Central memory CD8-positive, alpha-beta T cell (primary cell): ENCODE results near the gene LGALS13.

Experiments
- ATAC-seq: fragments of 150-1000 bp; cut with Tn5 transposase; replicated peaks from 2 replicates; pipeline ENCODE4 v1.10.0; 2022; ENCODE audit warnings: mild to moderate bottlenecking, moderate FRiP score, moderate number of reproducible peaks; ENCODE audit not compliant: poor library complexity, severe bottlenecking; ENCODE audit errors: extremely low read depth
- DNase-seq, 2 donors: peaks; one replicate each; pipeline ENCODE4 v3.0.0; 2021; ENCODE audit warnings: low spot score in 2 of 2
- H3K27ac Mint-ChIP-seq: one replicate; pipeline ENCODE4 v1.8.0; 2022; ENCODE audit warnings: low read depth, mild to moderate bottlenecking, moderate library complexity, mixed read lengths
- H3K27me3 Mint-ChIP-seq: one replicate; pipeline ENCODE4 v1.8.0; 2022; ENCODE audit warnings: mixed read lengths
- H3K36me3 Mint-ChIP-seq: one replicate; pipeline ENCODE4 v1.8.0; 2022; ENCODE audit warnings: mild to moderate bottlenecking, moderate library complexity, mixed read lengths; ENCODE audit not compliant: insufficient read depth
- H3K4me1 Mint-ChIP-seq: one replicate; pipeline ENCODE4 v1.8.0; 2022; ENCODE audit warnings: mixed read lengths
- H3K4me3 Mint-ChIP-seq: one replicate; pipeline ENCODE4 v1.8.0; 2022; ENCODE audit warnings: mild to moderate bottlenecking, moderate library complexity, mixed read lengths
- H3K9me3 Mint-ChIP-seq: one replicate; pipeline ENCODE4 v1.8.0; 2022; ENCODE audit warnings: mixed read lengths

LGALS13 gene

GRCh38 chr19:39602224-39602623, at the start of gene LGALS13:
Gene LGALS13, plus strand, starts transcription at chr19:39602524. Its CDS starts 45 bp downstream, at chr19:39602569.
- Mint-ChIP-seq H3K36me3 (peaks cover 2% of the 10 kb centered on the region), H3K4me1 (no peaks in the 10 kb centered on the region), H3K4me3 (no peak within 1 kb of the TSS), H3K9me3 (no peaks in the 10 kb centered on the region), H3K27me3 (peaks cover 82% of the 10 kb centered on the region), H3K27ac (no peak within 1 kb of the TSS)
- DNase-seq (no peak), ATAC-seq (no peak)

- Mint-ChIP-seq H3K27ac (no peak overlapping the region), H3K36me3 (no peaks in the 10 kb centered on the region), H3K27me3 (no peaks in the 10 kb centered on the region), H3K4me1 (peaks cover 4% of the 10 kb centered on the region), H3K9me3 (no peaks in the 10 kb centered on the region), H3K4me3 (no peak overlapping the region)
- ATAC-seq: no peak
- no peak for DNase-seq
Observed at GRCh38 chr19:39553082-39553652, 49.2 kb upstream of the LGALS13 start.

- Mint-ChIP-seq H3K4me1 (peaks cover 15% of the 10 kb centered on the region), H3K36me3 (peaks cover 1% of the 10 kb centered on the region), H3K9me3 (no peaks in the 10 kb centered on the region), H3K27ac (no peak overlapping the region), H3K27me3 (no peaks in the 10 kb centered on the region), H3K4me3 (no peak overlapping the region)
- ATAC-seq (no peak), DNase-seq (no peak)
Observed at GRCh38 chr19:39554701-39555311, 47.5 kb upstream of the LGALS13 start.

GRCh38 chr19:39555883-39556282, 46.4 kb upstream of the LGALS13 start:
- H3K36me3 Mint-ChIP-seq: peaks cover 1% of the 10 kb centered on the region
- ATAC-seq: no peak
- peaks cover 15% of the 10 kb centered on the region for H3K4me1 Mint-ChIP-seq
- no peak overlapping the region for H3K27ac Mint-ChIP-seq
- H3K9me3 Mint-ChIP-seq: no peaks in the 10 kb centered on the region
- no peak for DNase-seq
- no peak overlapping the region for H3K4me3 Mint-ChIP-seq
- H3K27me3 Mint-ChIP-seq: no peaks in the 10 kb centered on the region

- H3K27me3 Mint-ChIP-seq: no peaks in the 10 kb centered on the region
- H3K4me3 Mint-ChIP-seq: peak overlapping the region; percentile 69
- peaks cover 15% of the 10 kb centered on the region for H3K4me1 Mint-ChIP-seq
- H3K36me3 Mint-ChIP-seq: peaks cover 1% of the 10 kb centered on the region
- H3K9me3 Mint-ChIP-seq: no peaks in the 10 kb centered on the region
- DNase-seq (no peak), ATAC-seq (peak; percentile 84)
- peak overlapping the region; percentile 87 for H3K27ac Mint-ChIP-seq
Observed at GRCh38 chr19:39557811-39558623, 44.3 kb upstream of the LGALS13 start.

- H3K27ac Mint-ChIP-seq: peak overlapping the region; percentile 87
- no peak for DNase-seq
- H3K4me3 Mint-ChIP-seq: peak overlapping the region; percentile 69
- ATAC-seq: peak; percentile 78
- H3K9me3 Mint-ChIP-seq: no peaks in the 10 kb centered on the region
- no peaks in the 10 kb centered on the region for H3K27me3 Mint-ChIP-seq
- peaks cover 1% of the 10 kb centered on the region for H3K36me3 Mint-ChIP-seq
- H3K4me1 Mint-ChIP-seq: peaks cover 15% of the 10 kb centered on the region
Observed at GRCh38 chr19:39558624-39559117, 43.7 kb upstream of the LGALS13 start.

- Mint-ChIP-seq H3K9me3 (no peaks in the 10 kb centered on the region), H3K4me3 (no peak overlapping the region), H3K27me3 (peaks cover 2% of the 10 kb centered on the region), H3K36me3 (peaks cover 1% of the 10 kb centered on the region), H3K4me1 (peaks cover 8% of the 10 kb centered on the region), H3K27ac (no peak overlapping the region)
- ATAC-seq (no peak), DNase-seq (no peak)
Observed at GRCh38 chr19:39563408-39563807, 38.9 kb upstream of the LGALS13 start.

- Mint-ChIP-seq H3K27me3 (peaks cover 29% of the 10 kb centered on the region), H3K9me3 (no peaks in the 10 kb centered on the region), H3K4me3 (no peak overlapping the region), H3K4me1 (no peaks in the 10 kb centered on the region), H3K27ac (no peak overlapping the region), H3K36me3 (no peaks in the 10 kb centered on the region)
- ATAC-seq: no peak
- DNase-seq: no peak
Observed at GRCh38 chr19:39566064-39566463, 36.3 kb upstream of the LGALS13 start.

GRCh38 chr19:39568604-39569003, 33.7 kb upstream of the LGALS13 start:
- H3K4me1 Mint-ChIP-seq: no peaks in the 10 kb centered on the region
- ATAC-seq (no peak), DNase-seq (no peak)
- peaks cover 54% of the 10 kb centered on the region for H3K27me3 Mint-ChIP-seq
- H3K27ac Mint-ChIP-seq: no peak overlapping the region
- no peaks in the 10 kb centered on the region for H3K36me3 Mint-ChIP-seq
- H3K4me3 Mint-ChIP-seq: no peak overlapping the region
- H3K9me3 Mint-ChIP-seq: no peaks in the 10 kb centered on the region

- Mint-ChIP-seq H3K4me3 (no peak overlapping the region), H3K9me3 (peaks cover 12% of the 10 kb centered on the region), H3K27ac (no peak overlapping the region), H3K27me3 (peaks cover 6% of the 10 kb centered on the region), H3K36me3 (no peaks in the 10 kb centered on the region), H3K4me1 (no peaks in the 10 kb centered on the region)
- ATAC-seq (no peak), DNase-seq (no peak)
Observed at GRCh38 chr19:39582442-39582841, 19.9 kb upstream of the LGALS13 start.

- no peak overlapping the region for H3K27ac Mint-ChIP-seq
- no peaks in the 10 kb centered on the region for H3K36me3 Mint-ChIP-seq
- no peaks in the 10 kb centered on the region for H3K4me1 Mint-ChIP-seq
- DNase-seq (no peak), ATAC-seq (no peak)
- H3K4me3 Mint-ChIP-seq: no peak overlapping the region
- peaks cover 10% of the 10 kb centered on the region for H3K9me3 Mint-ChIP-seq
- peaks cover 11% of the 10 kb centered on the region for H3K27me3 Mint-ChIP-seq
Observed at GRCh38 chr19:39582891-39583625, 19.3 kb upstream of the LGALS13 start.

GRCh38 chr19:39587496-39587895, 14.8 kb upstream of the LGALS13 start:
- no peak for DNase-seq
- Mint-ChIP-seq H3K4me1 (no peaks in the 10 kb centered on the region), H3K27ac (no peak overlapping the region), H3K36me3 (no peaks in the 10 kb centered on the region), H3K4me3 (no peak overlapping the region), H3K9me3 (no peaks in the 10 kb centered on the region), H3K27me3 (peaks cover 53% of the 10 kb centered on the region)
- ATAC-seq: no peak
